IPS-18c (cell line): ENCODE data around the gene WASF2.

Source experiments
- H3K4me3 ChIP-seq: 2 replicates; pipeline ENCODE4 v1.7.0; 2013; ENCODE audit warnings: low read depth, mild to moderate bottlenecking, low read length, moderate library complexity; ENCODE audit not compliant: insufficient read depth
- H3K9me3 ChIP-seq: one replicate; pipeline ENCODE4 v1.6.1; 2013; ENCODE audit warnings: mild to moderate bottlenecking, low read length, moderate library complexity; ENCODE audit not compliant: control insufficient read depth, insufficient read depth

Gene WASF2

GRCh38 chr1:27383661-27384060 lies 106.3 kb downstream of the WASF2 start:
- H3K9me3 ChIP-seq: no peaks in the 10 kb centered on the region
- no peak overlapping the region; the same call in 1 of the 2 replicates for H3K4me3 ChIP-seq

GRCh38 chr1:27383039-27383605 lies 106.8 kb downstream of the WASF2 start, which contains the start of gene CD164L2:
Gene CD164L2 (minus strand): TSS chr1:27383333. CDS start chr1:27383239, 94 bp downstream.
- peak within 1 kb of the TSS; percentile 40 for H3K4me3 ChIP-seq
- H3K9me3 ChIP-seq: no peaks in the 10 kb centered on the region

- Histone ChIP-seq H3K9me3 (no peaks in the 10 kb centered on the region), H3K4me3 (no peak overlapping the region)
These were observed 107.8 kb downstream of the WASF2 start for GRCh38 chr1:27381969-27382762.

GRCh38 chr1:27380766-27381733 lies 108.9 kb downstream of the WASF2 start:
- H3K4me3 ChIP-seq: no peak overlapping the region

GRCh38 chr1:27380224-27380623 lies 109.7 kb downstream of the WASF2 start:
- Histone ChIP-seq H3K4me3 (no peak overlapping the region), H3K9me3 (peaks cover 2% of the 10 kb centered on the region)

More at GRCh38 chr1:27380766-27381733, 108.9 kb downstream of the WASF2 start:
- no peaks in the 10 kb centered on the region for H3K9me3 ChIP-seq

- H3K4me3 ChIP-seq: no peak overlapping the region
- H3K9me3 ChIP-seq: peaks cover 2% of the 10 kb centered on the region
These were observed 110.3 kb downstream of the WASF2 start for GRCh38 chr1:27379564-27380122.

- Histone ChIP-seq H3K9me3 (peaks cover 2% of the 10 kb centered on the region), H3K4me3 (no peak overlapping the region)
These were observed 112.0 kb downstream of the WASF2 start for GRCh38 chr1:27377760-27378495.

- Histone ChIP-seq H3K4me3 (no peak within 1 kb of the TSS), H3K9me3 (peaks cover 2% of the 10 kb centered on the region)
These were observed 115.4 kb downstream of the WASF2 start, which contains the start of gene FCN3 for GRCh38 chr1:27374362-27375086. Gene FCN3 (minus strand): TSS chr1:27374824. CDS start chr1:27374818, 6 bp downstream.

GRCh38 chr1:27372808-27373690 lies 116.9 kb downstream of the WASF2 start:
- Histone ChIP-seq H3K9me3 (peaks cover 2% of the 10 kb centered on the region), H3K4me3 (no peak overlapping the region)

GRCh38 chr1:27372022-27372807 lies 117.8 kb downstream of the WASF2 start:
- H3K4me3 ChIP-seq: no peak overlapping the region
- peaks cover 2% of the 10 kb centered on the region for H3K9me3 ChIP-seq

- no peaks in the 10 kb centered on the region for H3K9me3 ChIP-seq
- H3K4me3 ChIP-seq: no peak overlapping the region
These were observed 120.9 kb downstream of the WASF2 start for GRCh38 chr1:27368869-27369582.

GRCh38 chr1:27367160-27367650 lies 122.8 kb downstream of the WASF2 start:
- Histone ChIP-seq H3K9me3 (no peaks in the 10 kb centered on the region), H3K4me3 (peak overlapping the region; percentile 67)

GRCh38 chr1:27366411-27367159 lies 123.4 kb downstream of the WASF2 start, which contains the start of gene MAP3K6:
Gene MAP3K6 (minus strand): TSS chr1:27366961. CDS start chr1:27366597, 364 bp downstream.
- Histone ChIP-seq H3K4me3 (peak within 1 kb of the TSS; percentile 67), H3K9me3 (no peaks in the 10 kb centered on the region)
